VCaP (cell line): Measurements from ENCODE around the gene GPR146.

Experiments used
- H3K27ac ChIP-seq: fragments of 450-650 bp; 2 replicates; pipeline ENCODE4 v1.5.1; 2017
- CTCF ChIP-seq: fragments of 450-650 bp; conservative IDR thresholded peaks from 2 replicates; pipeline ENCODE4 v1.5.1; 2017; ENCODE audit warnings: mild to moderate bottlenecking, moderate library complexity

Gene GPR146

DNA sequence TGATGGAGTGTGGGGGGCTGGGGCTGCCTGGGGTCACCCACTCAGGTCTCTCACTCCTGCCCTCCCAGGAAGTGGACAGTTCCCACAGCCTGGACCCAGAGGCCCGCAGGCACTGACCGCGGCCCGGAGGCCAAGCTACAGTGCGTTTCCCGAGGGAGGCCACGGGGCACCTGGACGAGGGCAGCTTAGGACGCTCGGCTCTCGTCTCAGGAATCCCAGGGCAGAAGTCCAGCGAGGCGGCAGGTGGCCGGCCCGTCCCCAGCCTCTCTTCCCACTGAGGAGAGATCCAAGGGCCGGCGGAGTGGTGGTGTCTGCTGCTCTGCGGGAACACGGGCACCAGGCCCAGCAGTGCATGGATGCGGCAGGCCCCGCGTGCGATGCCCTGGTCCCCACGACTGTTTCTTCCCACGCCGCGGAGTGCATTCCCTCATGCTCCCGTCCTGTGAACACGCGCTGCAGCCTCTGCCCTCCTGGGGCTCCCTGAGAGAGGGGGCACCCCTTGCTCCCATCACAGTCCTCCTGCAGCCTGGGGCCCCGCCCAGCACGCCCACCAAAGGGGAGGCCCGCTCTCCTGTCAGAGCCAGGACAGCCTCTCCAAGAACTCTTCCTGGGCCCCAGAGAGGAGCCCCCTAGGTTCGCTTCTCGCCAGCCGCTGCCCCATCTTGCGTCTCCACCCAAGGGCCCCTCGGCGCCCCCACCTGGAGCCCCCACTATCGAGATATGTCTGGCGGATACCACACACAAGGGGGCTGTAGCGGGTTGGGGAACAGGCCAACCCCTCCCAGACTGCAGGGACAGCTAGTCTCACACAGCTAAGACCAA lies 24.3 kb upstream of the GPR146 start:
- no peak for TF ChIP-seq CTCF
- no peak overlapping the region for H3K27ac ChIP-seq

DNA sequence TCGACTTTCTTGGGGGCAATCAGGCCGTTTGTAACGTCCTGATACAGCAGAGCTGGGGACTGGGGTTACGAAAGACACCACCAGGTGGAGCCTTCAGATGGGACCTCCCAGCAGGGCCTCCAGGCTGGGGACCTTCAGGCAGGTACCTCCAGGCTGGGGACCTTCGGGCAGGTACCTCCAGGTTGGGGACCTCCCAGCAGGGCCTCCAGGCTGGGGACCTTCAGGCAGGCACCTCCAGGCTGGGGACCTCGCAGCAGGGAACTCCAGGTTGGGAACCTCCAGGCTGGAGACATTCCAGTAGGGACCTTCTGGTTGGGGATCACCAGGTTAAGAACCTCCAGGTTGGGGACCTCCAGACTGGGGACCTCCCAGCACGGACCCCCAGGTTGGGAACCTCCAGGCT lies 23.5 kb upstream of the GPR146 start:
- H3K27ac ChIP-seq: no peak overlapping the region
- 0 out of 2 replicates have a peak, but pooled peaks have one; percentile 10 for TF ChIP-seq CTCF

GRCh38 chr7:1021366-1021765 lies 23.0 kb upstream of the GPR146 start:
- H3K27ac ChIP-seq: no peak overlapping the region
- no peak for TF ChIP-seq CTCF

DNA sequence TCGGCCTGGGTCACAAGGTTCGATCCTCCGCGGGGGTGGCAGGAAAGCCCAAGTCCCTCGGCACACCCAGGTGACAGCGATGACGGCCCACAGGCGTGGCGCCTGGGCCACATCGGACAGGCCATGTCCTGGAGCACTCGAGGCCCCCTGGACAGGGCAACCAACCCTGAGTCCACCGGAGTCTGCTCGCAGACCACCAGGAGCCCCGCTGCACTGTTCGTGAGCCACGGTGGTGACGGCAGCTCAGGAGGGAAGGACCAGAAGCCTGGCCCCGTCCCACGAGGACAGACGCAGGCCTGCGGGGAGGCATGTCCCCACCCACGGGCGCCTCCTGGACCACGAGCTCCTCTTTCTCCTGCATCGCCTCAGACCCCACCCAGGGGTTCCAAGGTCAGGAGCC lies 22.4 kb upstream of the GPR146 start:
- no peak for TF ChIP-seq CTCF
- no peak overlapping the region for H3K27ac ChIP-seq

DNA sequence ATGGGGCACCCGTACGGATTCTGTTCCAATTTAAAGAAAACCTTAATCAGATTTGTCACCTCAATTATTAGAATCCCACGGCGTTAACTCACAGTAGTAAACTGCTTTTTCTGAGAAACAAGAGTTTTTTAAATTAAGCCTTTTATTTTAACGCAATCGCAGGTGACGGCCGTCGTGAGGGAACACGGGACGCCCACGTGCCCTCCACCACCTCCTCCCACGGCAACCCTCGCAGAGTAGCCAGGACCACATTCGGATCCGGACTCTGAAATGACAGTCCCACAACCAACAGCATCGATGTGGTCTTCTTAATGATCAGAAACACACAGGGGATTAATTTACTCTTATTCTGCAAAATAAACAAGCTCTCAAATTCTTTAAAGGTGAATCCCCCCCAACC lies 22.0 kb upstream of the GPR146 start:
- H3K27ac ChIP-seq: no peak overlapping the region

GRCh38 chr7:1022801-1023465 lies 21.4 kb upstream of the GPR146 start:
- H3K27ac ChIP-seq: no peak overlapping the region
- TF ChIP-seq CTCF: no peak

More for the DNA sequence above, 22.0 kb upstream of the GPR146 start:
- no peak for TF ChIP-seq CTCF

DNA sequence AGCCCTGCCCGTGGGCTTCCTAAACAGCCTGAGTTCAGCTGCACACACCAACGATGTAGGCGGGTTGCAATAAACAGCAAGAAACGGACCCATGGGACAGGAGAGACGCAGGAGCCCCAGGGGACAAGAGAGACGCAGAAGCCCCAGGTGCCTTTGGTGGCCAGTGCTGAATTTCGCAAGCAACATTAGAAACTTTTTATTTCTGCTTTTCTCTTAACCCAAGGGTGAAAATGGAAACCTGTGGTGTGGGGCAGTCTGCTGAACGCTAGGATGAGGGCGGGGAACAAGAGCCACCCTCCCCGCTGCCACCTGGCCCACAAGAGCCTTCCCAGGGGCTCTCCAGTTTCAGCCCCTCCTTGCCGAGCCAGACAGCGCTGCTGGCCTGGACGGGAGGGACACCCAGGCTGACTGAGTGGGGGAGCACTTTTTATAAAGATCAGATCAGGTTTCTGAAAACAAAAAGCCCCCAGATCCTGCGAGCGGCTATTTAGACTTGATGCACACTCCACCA lies 20.0 kb upstream of the GPR146 start:
- H3K27ac ChIP-seq: no peak overlapping the region
- TF ChIP-seq CTCF: no peak
